ENCODE data around the gene RNF38.
"Not testable (repeated sequence)": the region's sequence is repeated elsewhere in the genome, so short reads cannot be mapped to it uniquely, and the experiment has no call there.

Gene RNF38

DNA sequence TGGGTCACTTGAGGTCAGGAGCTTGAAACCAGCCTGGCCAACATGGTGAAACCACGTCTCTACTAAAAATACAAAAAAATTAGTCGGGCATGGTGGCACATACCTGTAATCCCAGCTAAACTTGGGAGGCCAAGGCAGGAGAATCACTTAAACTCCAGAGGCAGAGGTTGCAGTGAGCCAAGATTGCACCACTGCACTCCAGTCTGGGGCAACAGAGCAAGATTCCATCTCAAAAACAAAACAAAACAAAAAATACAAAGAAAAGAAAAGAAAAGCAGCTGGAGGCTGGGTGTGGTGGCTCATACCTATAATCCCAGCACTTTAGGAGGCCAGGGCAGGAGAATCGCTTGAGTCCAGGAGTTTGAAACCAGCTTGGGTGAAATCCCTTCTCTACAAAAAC is 105.1 kb downstream of the RNF38 start:
- DNase-seq (ENCODE audit: low spot score), result not testable (repeated sequence)

DNA sequence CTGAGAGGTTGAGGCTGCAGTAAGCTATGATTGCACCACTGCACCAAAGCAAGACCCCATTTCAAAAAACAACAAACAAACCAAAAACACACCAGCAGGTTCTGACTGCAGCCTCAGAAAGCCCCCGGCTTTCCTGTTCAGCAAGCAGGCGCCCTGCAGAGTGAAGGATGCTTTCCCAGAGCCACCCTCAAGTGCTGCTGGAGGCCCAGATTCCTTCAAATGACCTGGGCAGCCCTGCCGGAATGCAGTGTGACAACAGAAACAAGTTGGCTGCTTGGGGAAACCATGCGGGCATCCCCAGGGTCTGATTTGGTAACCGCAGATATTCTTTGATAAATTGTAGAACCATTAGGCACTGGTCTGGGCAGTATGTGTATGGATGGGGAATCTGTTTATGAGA is 106.2 kb downstream of the RNF38 start:
- DNase-seq (ENCODE audit: low spot score), result no peak

DNA sequence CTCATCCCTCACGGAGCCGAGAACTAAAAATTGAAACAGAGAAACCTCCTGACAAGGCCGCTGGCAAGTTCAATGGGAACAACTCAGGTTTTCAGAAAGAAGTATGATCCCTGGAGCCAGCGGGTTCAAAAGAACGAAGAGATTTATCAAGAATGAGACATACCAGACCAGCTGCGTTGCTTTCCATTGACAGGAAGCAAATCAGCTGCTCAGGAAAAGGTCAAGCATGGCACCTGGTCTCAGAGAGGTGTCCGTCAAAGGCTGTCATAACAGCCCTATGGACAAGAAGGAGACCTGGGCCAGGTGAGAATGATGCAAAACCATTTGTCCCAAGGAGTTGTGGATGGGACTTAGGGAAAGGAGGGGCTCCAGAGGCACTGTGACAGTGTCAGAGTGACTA is 106.9 kb downstream of the RNF38 start:
- no peak for DNase-seq (ENCODE audit: low spot score)

DNA sequence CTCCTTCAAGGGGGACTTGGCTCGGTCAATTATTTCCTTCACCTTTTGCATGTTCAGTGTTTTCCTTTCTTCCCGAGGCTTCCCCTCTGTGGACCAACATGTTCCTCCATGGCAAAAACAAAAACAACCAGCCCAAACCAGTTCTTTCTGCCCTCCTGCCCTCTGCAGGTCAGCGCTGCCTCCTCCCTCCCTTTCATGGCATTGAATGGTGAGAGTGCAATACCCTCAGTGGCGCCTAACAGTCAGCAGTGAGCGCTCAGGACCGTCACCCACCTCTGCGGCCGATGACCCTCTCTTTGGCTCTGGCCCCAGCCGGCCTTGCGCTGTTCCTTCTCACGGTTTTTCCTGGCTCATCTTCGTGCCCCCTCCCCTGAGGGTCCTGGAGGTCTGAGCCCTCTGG is 107.4 kb downstream of the RNF38 start:
- no peak for DNase-seq (ENCODE audit: low spot score)

DNA sequence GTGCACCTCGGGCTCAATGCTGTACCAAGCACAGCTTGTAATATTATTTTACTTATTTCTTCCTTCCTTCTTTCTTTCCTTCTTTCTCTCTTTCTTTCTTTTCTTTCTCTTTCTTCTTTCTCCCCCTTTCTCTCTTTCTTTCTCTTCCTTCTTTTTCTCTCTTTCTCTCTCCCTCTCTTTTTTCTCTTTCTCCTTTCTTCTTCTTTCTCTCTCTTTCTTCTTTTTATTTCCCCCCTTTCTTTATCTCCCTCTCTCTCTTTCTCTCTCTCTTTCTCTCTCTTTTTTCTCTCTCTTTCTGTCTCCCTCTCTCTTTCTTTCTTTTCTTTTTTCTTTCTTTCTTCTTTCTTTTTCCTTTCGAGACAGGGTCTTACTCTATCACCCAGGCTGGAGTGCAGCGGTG is 109.1 kb downstream of the RNF38 start:
- no peak for DNase-seq (ENCODE audit: low spot score)

DNA sequence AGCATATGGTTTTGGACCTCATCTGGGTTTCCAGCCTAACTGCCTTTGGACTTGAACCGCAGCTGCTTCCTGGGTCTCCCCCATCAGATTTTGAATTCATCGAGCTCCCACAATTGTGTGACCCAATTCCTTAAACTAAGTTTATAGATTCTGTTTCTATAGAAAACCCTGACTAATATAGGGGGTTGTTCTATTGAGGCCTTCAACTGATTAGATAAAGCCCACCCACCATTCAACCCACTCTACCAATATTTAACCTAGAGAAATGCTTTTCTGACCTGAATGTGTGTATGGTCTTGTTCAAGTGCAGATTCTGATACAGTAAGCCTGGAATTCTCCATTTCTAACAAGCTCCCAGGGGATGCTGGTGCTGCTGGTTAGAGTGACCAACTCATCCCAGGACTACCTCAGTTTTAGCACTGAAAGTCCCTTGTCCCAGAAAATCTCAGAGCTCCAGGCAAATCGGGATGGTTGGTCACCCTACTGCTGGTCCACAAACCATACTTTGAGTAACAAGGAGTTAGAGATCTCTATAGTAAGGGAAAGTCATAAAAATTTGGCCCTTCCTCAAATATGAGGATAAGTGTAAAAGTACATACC is 110.1 kb downstream of the RNF38 start:
- no peak for DNase-seq (ENCODE audit: low spot score)

DNA sequence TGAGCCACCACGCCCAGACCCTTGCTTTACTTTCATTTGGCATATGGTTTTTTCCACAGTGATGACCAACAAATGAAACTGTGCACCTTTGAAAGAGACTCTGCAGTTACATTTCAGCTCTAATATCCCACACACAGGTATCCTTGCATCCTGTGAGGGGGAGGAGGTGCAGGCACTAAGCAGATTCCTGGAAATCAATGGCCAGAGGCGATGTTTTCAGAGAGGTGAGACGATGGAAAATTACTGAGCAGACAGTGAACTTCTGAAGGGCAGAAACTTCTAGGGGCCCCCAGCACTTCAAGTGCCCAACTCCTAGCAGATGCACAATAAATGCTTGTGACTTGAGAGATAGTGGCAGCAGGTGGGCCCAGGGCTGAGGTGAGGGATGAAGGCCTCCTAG is 112.0 kb downstream of the RNF38 start:
- DNase-seq (ENCODE audit: low spot score), result no peak

Measured in putamen (tissue), 1 donor.